HG02642 (cell line): ENCODE data around the gene SMIM27.
"Not testable (repeated sequence)": the region's sequence is repeated elsewhere in the genome, so short reads cannot be mapped to it uniquely, and the experiment has no call there.

ENCODE experiments used
- ATAC-seq: cut with Tn5 transposase; IDR thresholded peaks from one replicate; pipeline ENCODE4 v1.9.1; 2021; ENCODE audit warnings: mild to moderate bottlenecking; ENCODE audit not compliant: unreplicated experiment, poor library complexity

The SMIM27 gene

GRCh38 chr9:32590898-32591297 is 38.8 kb downstream of the SMIM27 start:
- no peak for ATAC-seq

DNA sequence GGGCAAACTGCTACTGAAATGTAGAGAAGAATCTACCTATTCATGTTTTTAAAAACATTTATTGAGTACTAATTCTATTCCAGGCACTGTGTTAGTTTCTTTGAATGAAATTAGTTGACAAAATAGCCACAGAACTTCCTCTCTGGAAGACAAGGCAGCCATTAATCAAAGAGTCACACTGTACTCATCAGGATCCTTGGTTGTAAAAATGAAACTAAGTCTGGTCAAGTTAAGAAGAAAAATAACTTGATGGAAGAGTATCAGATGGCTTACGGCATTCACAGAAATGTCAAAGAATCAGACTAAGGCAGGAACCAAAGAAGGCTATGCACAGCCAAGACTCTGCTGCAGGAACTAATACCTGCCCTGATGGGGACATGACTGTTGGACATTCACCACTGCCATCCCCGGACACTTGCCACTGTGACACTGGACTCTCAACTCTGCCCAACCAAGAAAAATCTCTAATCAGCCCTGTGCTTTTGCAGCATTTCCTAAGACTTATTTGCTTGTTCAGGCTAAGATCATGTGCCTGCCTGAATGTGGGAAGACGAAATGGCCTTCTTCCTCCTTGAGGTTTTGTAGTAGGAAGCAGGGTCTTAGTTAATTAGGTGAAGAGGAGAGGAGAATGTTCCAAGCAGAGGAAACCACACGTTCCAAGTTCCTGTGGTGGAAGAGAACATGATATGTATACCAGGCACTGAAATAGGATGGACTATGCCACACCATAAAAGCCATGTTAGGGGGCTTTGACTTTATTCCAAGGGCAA is 44.2 kb downstream of the SMIM27 start:
- no peak for ATAC-seq

DNA sequence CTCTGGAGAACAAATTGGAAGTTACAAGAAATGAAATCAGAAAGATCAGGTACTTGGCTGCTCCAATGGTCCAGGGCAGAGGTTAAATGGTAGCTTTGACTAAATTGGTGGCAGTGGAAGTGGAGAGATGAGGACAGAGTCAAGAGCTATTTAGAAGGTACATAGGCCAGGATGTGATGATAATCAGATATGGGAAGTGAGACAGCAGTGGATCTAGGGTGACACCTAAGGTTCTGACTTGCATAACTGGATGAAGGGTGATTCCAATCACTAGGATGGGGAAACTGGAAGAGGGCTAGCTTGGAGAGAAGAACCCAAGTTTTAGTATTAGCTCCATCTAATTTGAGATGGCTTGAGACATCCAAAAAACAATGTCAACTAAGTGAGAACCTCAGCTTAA is 44.8 kb downstream of the SMIM27 start:
- no peak for ATAC-seq

DNA sequence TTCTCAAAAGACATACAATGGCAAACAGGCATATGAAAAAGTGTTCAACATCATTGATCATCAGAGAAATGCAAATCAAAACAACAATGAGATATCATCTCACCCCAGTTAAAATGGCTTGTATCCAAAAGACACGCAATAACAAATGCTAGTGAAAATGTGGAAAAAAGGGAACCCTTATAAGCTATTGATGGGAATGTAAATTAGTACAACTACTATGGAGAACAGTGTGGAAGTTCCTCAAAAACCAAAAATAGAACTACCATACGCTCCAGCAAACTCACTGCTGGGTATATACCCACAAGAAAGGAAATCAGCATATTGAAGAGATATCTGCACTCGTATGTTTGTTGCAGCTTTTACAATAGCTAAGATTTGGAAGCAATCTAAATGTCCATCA is 46.9 kb downstream of the SMIM27 start:
- not testable (repeated sequence) for ATAC-seq
